RWPE2 (cell line): Measurements from ENCODE around the gene LITAF.

Experiments used
- ATAC-seq: fragments of 200-7000 bp; cut with Tn5 transposase; 3 replicates; pipeline ENCODE4 v1.9.1; 2021; ENCODE audit warnings: low read depth
- DNase-seq: peaks from one replicate; pipeline ENCODE4 v3.0.0-alpha.2; 2020; ENCODE audit warnings: low spot score
- H3K27ac ChIP-seq: fragments of 450-650 bp; 2 replicates; pipeline ENCODE4 v1.5.1; 2017; ENCODE audit warnings: mild to moderate bottlenecking; ENCODE audit not compliant: poor library complexity, severe bottlenecking
- H3K27me3 ChIP-seq: fragments of 250-450 bp; sonication (Bioruptor Pico); 2 replicates; pipeline ENCODE4 v1.5.1; 2021; ENCODE audit warnings: mild to moderate bottlenecking, moderate library complexity; ENCODE audit not compliant: insufficient read depth, poor library complexity, severe bottlenecking
- H3K36me3 ChIP-seq: fragments of 250-450 bp; sonication (Bioruptor Pico); 2 replicates; pipeline ENCODE4 v1.5.1; 2020; ENCODE audit warnings: low read depth, mild to moderate bottlenecking, moderate library complexity
- H3K4me1 ChIP-seq: fragments of 250-450 bp; sonication (Bioruptor Pico); 2 replicates; pipeline ENCODE4 v1.5.1; 2021; ENCODE audit warnings: mild to moderate bottlenecking, moderate library complexity; ENCODE audit not compliant: insufficient read depth, poor library complexity, severe bottlenecking
- H3K4me3 ChIP-seq: fragments of 250-450 bp; sonication (Bioruptor Pico); 2 replicates; pipeline ENCODE4 v1.5.1; 2021; ENCODE audit warnings: mild to moderate bottlenecking, moderate library complexity; ENCODE audit not compliant: severe bottlenecking
- H3K9me3 ChIP-seq: fragments of 250-450 bp; sonication (Bioruptor Pico); 2 replicates; pipeline ENCODE4 v1.5.1; 2021; ENCODE audit warnings: mild to moderate bottlenecking, moderate library complexity; ENCODE audit not compliant: severe bottlenecking
- CTCF ChIP-seq: fragments of 450-650 bp; IDR thresholded peaks from one replicate; pipeline ENCODE4 v1.5.1; 2017; ENCODE audit warnings: mild to moderate bottlenecking, moderate library complexity; ENCODE audit not compliant: poor library complexity, severe bottlenecking

LITAF gene

DNA sequence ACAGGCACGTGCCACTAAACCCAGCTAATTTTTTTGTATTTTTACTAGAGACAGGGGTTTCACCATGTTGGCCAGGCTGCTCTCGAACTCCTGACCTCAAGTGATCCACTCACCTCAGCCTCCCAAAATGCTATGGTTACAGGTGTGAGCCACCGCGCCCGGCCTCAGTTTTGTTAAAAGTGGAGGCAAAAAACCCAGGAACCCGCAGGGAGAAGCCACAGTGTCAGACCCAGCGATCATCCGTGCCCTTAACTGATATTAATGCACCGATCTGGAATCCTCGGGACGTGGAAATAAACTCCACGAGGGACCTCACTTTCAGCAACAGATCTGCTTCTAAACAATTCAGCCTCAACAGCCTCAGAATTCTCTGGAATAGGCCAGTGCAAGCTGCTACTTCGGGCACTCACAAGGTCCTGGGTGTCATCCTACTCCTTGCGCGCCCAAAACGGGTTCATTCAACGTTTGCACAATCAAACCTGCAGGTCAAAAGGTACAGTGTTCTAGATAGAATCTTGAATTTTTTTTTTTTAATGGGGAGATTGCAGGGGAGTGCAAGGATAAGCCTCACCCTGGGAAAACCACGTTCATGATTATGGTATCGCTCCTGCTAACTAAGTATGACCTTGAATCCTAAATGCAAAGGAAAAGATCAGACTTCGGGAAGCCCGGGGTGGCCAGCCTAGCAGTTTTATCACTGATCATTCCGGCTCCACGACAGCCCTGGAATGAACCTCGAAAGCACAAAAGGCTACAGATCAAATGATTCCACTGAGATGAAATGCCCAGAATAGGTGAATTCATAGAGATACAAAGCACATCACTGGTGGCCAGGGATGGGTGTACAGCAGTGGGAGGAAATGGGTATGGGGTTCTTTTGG, 22.4 kb downstream of the LITAF start:
- Histone ChIP-seq H3K9me3 (no peaks in the 10 kb centered on the region), H3K36me3 (peaks cover 32% of the 10 kb centered on the region), H3K27me3 (no peaks in the 10 kb centered on the region), H3K4me3 (no peak overlapping the region), H3K4me1 (peaks cover 28% of the 10 kb centered on the region), H3K27ac (no peak overlapping the region)
- DNase-seq (no peak), ATAC-seq (no peak)
- TF ChIP-seq CTCF = no peak

DNA sequence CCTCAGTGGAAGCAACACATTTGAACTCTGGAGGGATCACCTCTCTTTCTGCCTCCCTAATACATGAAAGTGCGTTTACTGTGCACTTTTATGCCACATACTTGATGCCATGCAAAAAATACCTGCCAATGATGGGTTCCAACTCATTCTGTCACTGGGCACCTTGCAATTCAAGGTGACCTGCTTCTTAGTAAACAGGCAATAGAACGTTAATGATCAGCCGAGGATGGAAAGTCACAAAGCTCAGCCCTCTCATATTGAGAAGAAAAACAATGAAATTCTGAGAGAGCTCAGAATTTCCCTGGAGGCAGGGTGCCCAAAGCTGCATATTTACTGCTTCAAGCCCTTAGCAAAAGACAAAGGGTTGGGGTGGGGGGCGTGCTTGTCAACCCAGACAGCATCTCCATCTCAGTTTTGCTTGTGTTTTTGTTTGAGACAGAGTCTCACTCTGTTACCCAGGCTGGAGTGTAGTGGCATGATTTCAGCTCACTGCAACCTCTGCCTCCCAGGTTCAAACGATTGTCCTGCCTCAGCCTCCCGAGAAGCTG, 23.2 kb downstream of the LITAF start:
- no peak for TF ChIP-seq CTCF
- no peak for DNase-seq
- H3K4me1 ChIP-seq = peaks cover 28% of the 10 kb centered on the region
- peaks cover 34% of the 10 kb centered on the region for H3K36me3 ChIP-seq
- ATAC-seq = no peak
- no peak overlapping the region for H3K4me3 ChIP-seq
- no peaks in the 10 kb centered on the region for H3K9me3 ChIP-seq
- H3K27me3 ChIP-seq = no peaks in the 10 kb centered on the region
- H3K27ac ChIP-seq = peak overlapping the region; percentile 57

DNA sequence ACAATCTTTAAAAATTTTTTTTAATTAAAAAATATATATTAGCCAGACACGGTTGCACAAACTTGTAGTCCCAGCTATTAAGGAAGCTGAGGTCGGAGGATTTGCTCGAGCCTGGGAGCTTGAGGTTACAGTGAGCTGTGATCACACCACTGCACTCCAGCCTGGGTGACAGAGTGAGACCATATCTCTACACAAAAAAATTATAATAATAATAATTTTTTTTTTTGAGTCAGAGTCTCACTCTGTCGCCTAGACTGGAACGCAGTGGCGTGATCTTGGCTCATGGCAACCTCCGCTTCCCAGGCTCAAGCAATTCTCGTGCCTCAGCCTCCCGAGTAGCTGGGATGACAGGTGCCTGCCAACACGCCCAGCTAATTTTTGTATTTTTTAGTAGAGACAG, 23.8 kb downstream of the LITAF start:
- Histone ChIP-seq H3K27ac (peak overlapping the region; percentile 57), H3K36me3 (peaks cover 38% of the 10 kb centered on the region), H3K4me3 (no peak overlapping the region), H3K27me3 (no peaks in the 10 kb centered on the region), H3K9me3 (no peaks in the 10 kb centered on the region), H3K4me1 (peaks cover 28% of the 10 kb centered on the region)
- TF ChIP-seq CTCF = no peak
- DNase-seq (no peak), ATAC-seq (no peak)

DNA sequence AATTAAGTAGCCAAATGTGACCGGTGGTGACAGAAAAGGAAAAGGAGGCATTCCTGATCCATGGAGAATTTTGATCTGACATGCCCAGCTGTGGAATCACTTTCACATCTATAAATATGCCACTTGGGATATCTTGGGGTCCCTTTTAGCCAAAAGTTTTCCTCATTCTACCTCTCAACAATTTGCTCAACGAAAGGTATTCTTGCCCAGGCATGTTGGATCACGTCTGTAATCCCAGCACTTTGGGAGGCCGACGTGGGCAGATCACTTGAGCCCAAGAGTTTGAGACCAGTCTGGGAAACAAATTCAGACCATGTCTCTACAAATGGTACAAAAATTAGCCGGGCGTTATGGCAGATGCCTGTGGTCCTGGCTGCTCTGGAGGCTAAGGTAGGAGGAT, 24.3 kb downstream of the LITAF start:
- Histone ChIP-seq H3K4me3 (no peak overlapping the region), H3K36me3 (peaks cover 41% of the 10 kb centered on the region), H3K27me3 (no peaks in the 10 kb centered on the region), H3K9me3 (no peaks in the 10 kb centered on the region), H3K27ac (peak overlapping the region; percentile 57), H3K4me1 (peaks cover 28% of the 10 kb centered on the region)
- DNase-seq (no peak), ATAC-seq (peak; percentile 70)
- TF ChIP-seq CTCF = no peak

DNA sequence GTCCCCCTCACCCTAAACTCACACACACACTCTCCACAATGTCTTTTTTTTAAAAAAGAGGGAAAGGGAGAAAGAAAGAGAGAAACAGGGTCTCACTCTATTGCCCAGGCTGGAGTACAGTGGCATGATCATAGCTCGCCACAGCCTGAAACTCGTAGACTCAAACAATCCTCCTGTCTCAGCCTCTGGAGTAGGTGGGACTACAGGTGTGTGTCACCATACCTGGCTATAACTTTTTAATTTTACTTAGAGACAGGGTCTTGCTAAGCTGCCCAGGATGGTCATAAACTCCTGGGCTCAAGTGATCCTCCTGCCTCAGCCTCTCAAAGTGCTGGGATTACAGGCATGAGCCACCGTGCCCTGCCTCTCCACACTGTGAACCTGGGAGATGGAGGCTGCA, 24.9 kb downstream of the LITAF start:
- ATAC-seq (no peak), DNase-seq (no peak)
- Histone ChIP-seq H3K4me1 (peaks cover 28% of the 10 kb centered on the region), H3K36me3 (peaks cover 46% of the 10 kb centered on the region), H3K9me3 (no peaks in the 10 kb centered on the region), H3K27me3 (no peaks in the 10 kb centered on the region), H3K27ac (peak overlapping the region; percentile 57), H3K4me3 (no peak overlapping the region)
- no peak for TF ChIP-seq CTCF
